Left ventricle myocardium inferior (tissue), 1 donor: ENCODE results near the gene FOXM1. TPM values are rescaled to one million over a fixed set of nuclear protein-coding genes. Genes with fewer than 3 reads are reported as not detected.

Experiments used
- DNase-seq: peaks from one replicate; pipeline ENCODE4 v3.0.0-alpha.2; 2020
- H3K27ac ChIP-seq: fragments of 200-600 bp; replicated peaks from 2 replicates; pipeline ENCODE4 v1.8.0; 2021
- H3K27me3 ChIP-seq: fragments of 200-600 bp; 2 replicates; pipeline ENCODE4 v1.8.0; 2021; ENCODE audit warnings: low read depth
- H3K36me3 ChIP-seq: fragments of 200-600 bp; 2 replicates; pipeline ENCODE4 v1.8.0; 2021
- H3K4me1 ChIP-seq: fragments of 200-600 bp; 2 replicates; pipeline ENCODE4 v1.8.0; 2021
- H3K4me3 ChIP-seq: fragments of 200-600 bp; 2 replicates; pipeline ENCODE4 v1.8.0; 2021; ENCODE audit warnings: mild to moderate bottlenecking, moderate library complexity
- H3K9me3 ChIP-seq: fragments of 200-600 bp; replicated peaks from 2 replicates; pipeline ENCODE4 v1.8.0; 2021
- intact Hi-C: fragments of 100-400 bp; cut with micrococcal nuclease; formaldehyde crosslinking; loops from one replicate; pipeline ENCODE4 v1.11.0; 2022
- total RNA-seq: library from RNA; stranded (reverse); fragmentation: NEBNext Ultra II Directional; extraction: Animal tissue kit (Norgen Biotek cat#: 25700); gene quantifications from one replicate; pipeline ENCODE4 v1.2.1, GENCODE V29; 2021
- TF ChIP-seq, protein P1 (sequence below): fragments of 200-600 bp; IDR thresholded peaks from 2 replicates; pipeline ENCODE4 v1.8.0; 2021; ENCODE audit warnings: antibody characterized with exemption, mild to moderate bottlenecking, borderline replicate concordance
- donor health status: DM: no; HTN: yes; CAD: no; lungs with severe emphysema.

The FOXM1 gene
- total RNA-seq, 1 donor from 2014 or later, result 0.71 TPM

DNA sequence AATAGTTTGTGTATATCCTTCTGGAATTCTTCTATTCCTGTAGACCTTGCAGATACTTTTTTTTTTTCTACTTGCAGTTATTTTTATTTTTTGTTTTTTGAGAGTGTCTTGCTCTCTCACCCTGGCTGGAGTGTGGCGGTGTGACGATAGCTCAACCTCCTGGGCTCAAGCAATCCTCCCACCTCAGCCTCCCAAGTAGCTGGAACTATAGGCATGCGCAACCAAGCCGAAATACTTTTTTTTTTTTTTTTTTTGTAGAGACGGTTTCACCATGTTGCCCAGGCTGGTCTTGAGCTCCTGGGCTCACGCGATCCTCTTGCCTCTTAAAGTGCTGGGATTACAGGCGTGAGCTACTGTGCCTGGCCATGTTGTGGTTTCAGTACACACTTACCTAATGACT, 23.7 kb upstream of the FOXM1 start:
- peaks cover 24% of the 10 kb centered on the region for H3K4me1 ChIP-seq
- TF ChIP-seq, protein P1, sequence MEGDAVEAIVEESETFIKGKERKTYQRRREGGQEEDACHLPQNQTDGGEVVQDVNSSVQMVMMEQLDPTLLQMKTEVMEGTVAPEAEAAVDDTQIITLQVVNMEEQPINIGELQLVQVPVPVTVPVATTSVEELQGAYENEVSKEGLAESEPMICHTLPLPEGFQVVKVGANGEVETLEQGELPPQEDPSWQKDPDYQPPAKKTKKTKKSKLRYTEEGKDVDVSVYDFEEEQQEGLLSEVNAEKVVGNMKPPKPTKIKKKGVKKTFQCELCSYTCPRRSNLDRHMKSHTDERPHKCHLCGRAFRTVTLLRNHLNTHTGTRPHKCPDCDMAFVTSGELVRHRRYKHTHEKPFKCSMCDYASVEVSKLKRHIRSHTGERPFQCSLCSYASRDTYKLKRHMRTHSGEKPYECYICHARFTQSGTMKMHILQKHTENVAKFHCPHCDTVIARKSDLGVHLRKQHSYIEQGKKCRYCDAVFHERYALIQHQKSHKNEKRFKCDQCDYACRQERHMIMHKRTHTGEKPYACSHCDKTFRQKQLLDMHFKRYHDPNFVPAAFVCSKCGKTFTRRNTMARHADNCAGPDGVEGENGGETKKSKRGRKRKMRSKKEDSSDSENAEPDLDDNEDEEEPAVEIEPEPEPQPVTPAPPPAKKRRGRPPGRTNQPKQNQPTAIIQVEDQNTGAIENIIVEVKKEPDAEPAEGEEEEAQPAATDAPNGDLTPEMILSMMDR, result no peak

GRCh38 chr12:2897418-2897817, 20.4 kb upstream of the FOXM1 start:
- no peaks in the 10 kb centered on the region for H3K27me3 ChIP-seq
- H3K9me3 ChIP-seq, result no peaks in the 10 kb centered on the region
- intact Hi-C loops, result no loop called here
- H3K4me1 ChIP-seq, result peaks cover 33% of the 10 kb centered on the region
- no peaks in the 10 kb centered on the region for H3K36me3 ChIP-seq
- no peak for DNase-seq
- TF ChIP-seq, protein P1, result no peak
- H3K27ac ChIP-seq, result no peak overlapping the region
- no peak overlapping the region for H3K4me3 ChIP-seq

More for the DNA sequence above, 23.7 kb upstream of the FOXM1 start:
- intact Hi-C loops, result no loop called here
- Histone ChIP-seq H3K9me3 (no peaks in the 10 kb centered on the region), H3K36me3 (no peaks in the 10 kb centered on the region), H3K27me3 (no peaks in the 10 kb centered on the region), H3K4me3 (no peak overlapping the region), H3K27ac (no peak overlapping the region)
- DNase-seq, result no peak

- Histone ChIP-seq H3K9me3 (no peaks in the 10 kb centered on the region), H3K27ac (no peak overlapping the region), H3K4me1 (peaks cover 38% of the 10 kb centered on the region), H3K27me3 (no peaks in the 10 kb centered on the region), H3K36me3 (no peaks in the 10 kb centered on the region), H3K4me3 (no peak overlapping the region)
- TF ChIP-seq, protein P1, result no peak
- intact Hi-C loops, result no loop called here
- DNase-seq, result no peak
Measured at GRCh38 chr12:2895511-2895910, 18.5 kb upstream of the FOXM1 start.

GRCh38 chr12:2895051-2895451, 18.1 kb upstream of the FOXM1 start:
- DNase-seq, result no peak
- Histone ChIP-seq H3K27me3 (no peaks in the 10 kb centered on the region), H3K9me3 (no peaks in the 10 kb centered on the region), H3K36me3 (no peaks in the 10 kb centered on the region), H3K4me1 (peaks cover 42% of the 10 kb centered on the region), H3K4me3 (no peak overlapping the region), H3K27ac (no peak overlapping the region)
- TF ChIP-seq, protein P1, result no peak
- intact Hi-C loops, result no loop called here

DNA sequence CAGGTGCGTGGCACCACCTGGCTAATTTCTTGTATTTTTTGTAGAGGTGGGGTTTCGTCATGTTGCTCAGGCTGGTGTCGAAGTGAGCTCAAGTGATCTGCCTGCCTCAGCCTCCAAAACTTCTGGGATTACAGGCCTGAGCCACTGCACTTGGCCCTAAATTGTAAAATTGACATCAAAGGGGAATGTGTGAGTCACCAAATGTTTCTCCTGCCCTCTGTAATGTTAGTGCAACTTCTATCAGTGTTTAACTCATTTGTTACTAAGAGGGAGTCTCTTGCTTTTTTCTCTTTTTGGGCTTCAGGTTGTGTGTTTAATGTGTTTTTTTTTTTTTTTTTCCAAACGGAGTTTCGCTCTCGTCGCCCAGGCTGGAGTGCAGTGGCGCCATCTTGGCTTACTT, 16.0 kb upstream of the FOXM1 start:
- Histone ChIP-seq H3K36me3 (no peaks in the 10 kb centered on the region), H3K27ac (no peak overlapping the region), H3K4me3 (peak overlapping the region; percentile 89), H3K27me3 (no peaks in the 10 kb centered on the region), H3K9me3 (no peaks in the 10 kb centered on the region), H3K4me1 (peaks cover 44% of the 10 kb centered on the region)
- TF ChIP-seq, protein P1, result no peak
- no peak for DNase-seq
- intact Hi-C loops, result no loop called here

DNA sequence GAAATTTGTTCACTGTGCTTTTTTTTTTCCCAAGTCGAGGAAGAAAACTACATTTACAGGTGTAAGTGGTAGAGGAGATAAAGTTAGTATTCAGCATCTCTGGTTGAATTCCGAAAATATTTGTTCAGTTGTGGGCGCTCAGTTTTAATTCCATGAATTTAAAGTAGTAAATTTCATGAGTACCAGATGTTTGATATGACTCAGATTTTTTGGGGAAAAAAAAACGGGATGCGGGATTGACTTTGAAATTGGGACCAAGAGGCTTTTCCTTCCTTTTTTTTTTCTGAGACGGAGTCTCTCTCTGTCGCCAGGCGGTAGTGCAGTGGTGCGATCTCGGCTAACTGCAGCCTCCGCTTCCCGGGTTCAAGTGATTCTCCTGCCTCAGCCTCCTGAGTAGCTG, 15.3 kb upstream of the FOXM1 start:
- intact Hi-C loops, result no loop called here
- H3K27ac ChIP-seq, result no peak overlapping the region
- no peaks in the 10 kb centered on the region for H3K9me3 ChIP-seq
- H3K4me1 ChIP-seq, result peaks cover 44% of the 10 kb centered on the region
- H3K36me3 ChIP-seq, result no peaks in the 10 kb centered on the region
- TF ChIP-seq, protein P1, result no peak
- no peak for DNase-seq
- no peaks in the 10 kb centered on the region for H3K27me3 ChIP-seq
- H3K4me3 ChIP-seq, result peak overlapping the region; percentile 89
